Uterus (tissue), 4 donors: Measurements from ENCODE around the gene NTRK3. TPM values are rescaled to one million over a fixed set of nuclear protein-coding genes. Genes with fewer than 3 reads are reported as not detected.

Experiments used
- DNase-seq, 2 donors: peaks; one replicate each; pipeline ENCODE4 v3.0.0-alpha.2; 2019 to 2020
- H3K27ac ChIP-seq, 2 donors: fragments of 200-600 bp; sonication (generic); 1 replicate in 1 of 2; 2 replicates in 1 of 2; pipeline ENCODE4 v1.5.1; 2016 to 2018
- H3K27me3 ChIP-seq, 2 donors: fragments of 200-600 bp; sonication (generic); one replicate each; pipeline ENCODE4 v1.5.1; 2018 to 2019; ENCODE audit warnings: control low read depth in 1 of 2
- H3K36me3 ChIP-seq, 2 donors: fragments of 200-600 bp; sonication (generic); one replicate each; pipeline ENCODE4 v1.5.1; 2019; ENCODE audit warnings: control low read depth in 1 of 2
- H3K4me1 ChIP-seq, 2 donors: fragments of 200-600 bp; sonication (generic); one replicate each; pipeline ENCODE4 v1.5.1; 2018 to 2019; ENCODE audit warnings: control low read depth in 1 of 2
- H3K4me3 ChIP-seq, 2 donors: fragments of 200-600 bp; sonication (generic); 1 replicate in 1 of 2; 2 replicates in 1 of 2; pipeline ENCODE4 v1.5.1; 2018 to 2019; ENCODE audit warnings: mild to moderate bottlenecking in 1 of 2
- H3K9me3 ChIP-seq, 2 donors: fragments of 200-600 bp; sonication (generic); one replicate each; pipeline ENCODE4 v1.5.1; 2019; ENCODE audit warnings: control low read depth in 1 of 2
- CTCF ChIP-seq, 4 experiments: fragments of 200-600 bp in 2 of 4; fragments of 450-650 bp in 2 of 4; sonication (generic) in 2 of 4; IDR thresholded peaks; one replicate each; pipeline ENCODE4 v1.5.1; 2016 to 2019; ENCODE audit warnings: antibody characterized with exemption in 4 of 4, mild to moderate bottlenecking in 2 of 4, moderate library complexity in 1 of 4
- POLR2A ChIP-seq, 2 donors: fragments of 450-650 bp; IDR thresholded peaks; one replicate each; pipeline ENCODE4 v1.6.1; 2016; ENCODE audit warnings: antibody characterized with exemption in 2 of 2, mild to moderate bottlenecking in 1 of 2, moderate library complexity in 1 of 2
- intact Hi-C: fragments of 100-400 bp; cut with DNase I; formaldehyde crosslinking; loops from one replicate; pipeline ENCODE4 v1.15.1; 2023; ENCODE audit warnings: low total_unique reads
- total RNA-seq, 4 donors: library from RNA; depleted of rRNA in 3 of 4; stranded (reverse); fragments of >200 nt in 3 of 4; gene quantifications; one replicate each; pipeline versions ENCODE4 v1.1.0 to v1.2.4, GENCODE V29; 2014 to 2023
- donor health status: DM: yes; HTN: yes; CAD: no.

Gene NTRK3
- total RNA-seq, 4 donors from 2014 or later = 6.9 to 47.0 (median 32.5) TPM

GRCh38 chr15:88284318-88284998 lies 27.9 kb upstream of the NTRK3 start:
- no peaks in the 10 kb centered on the region for H3K27me3 ChIP-seq
- DNase-seq = no peak

GRCh38 chr15:88282614-88283013 lies 26.1 kb upstream of the NTRK3 start:
- no peak overlapping the region for H3K27ac ChIP-seq
- intact Hi-C loops = no loop called here
- H3K9me3 ChIP-seq = no peaks in the 10 kb centered on the region
- no peak overlapping the region for H3K4me3 ChIP-seq
- no peaks in the 10 kb centered on the region for H3K36me3 ChIP-seq
- TF ChIP-seq POLR2A (IDR thresholded peaks at IDR 0.05) (no peak), CTCF (IDR thresholded peaks at IDR 0.05) (no peak)
- H3K4me1 ChIP-seq = no peaks in the 10 kb centered on the region
- H3K27me3 ChIP-seq = no peaks in the 10 kb centered on the region
- no peak for DNase-seq

More at GRCh38 chr15:88284318-88284998, 27.9 kb upstream of the NTRK3 start:
- Histone ChIP-seq H3K4me3 (no peak overlapping the region), H3K4me1 (no peaks in the 10 kb centered on the region), H3K27ac (no peak overlapping the region), H3K9me3 (no peaks in the 10 kb centered on the region), H3K36me3 (no peaks in the 10 kb centered on the region)
- TF ChIP-seq POLR2A (IDR thresholded peaks at IDR 0.05) = no peak
- TF ChIP-seq CTCF (IDR thresholded peaks at IDR 0.05) = no peak
- intact Hi-C loops = no loop called here

GRCh38 chr15:88276821-88277410 lies 20.4 kb upstream of the NTRK3 start:
- Histone ChIP-seq H3K9me3 (no peaks in the 10 kb centered on the region), H3K4me3 (no peak overlapping the region), H3K4me1 (no peaks in the 10 kb centered on the region), H3K27ac (no peak overlapping the region), H3K36me3 (no peaks in the 10 kb centered on the region), H3K27me3 (no peaks in the 10 kb centered on the region)
- no peak for TF ChIP-seq POLR2A (IDR thresholded peaks at IDR 0.05)
- no peak for TF ChIP-seq CTCF (IDR thresholded peaks at IDR 0.05)
- no peak for DNase-seq
- intact Hi-C loops = no loop called here

- intact Hi-C loops = no loop called here
- TF ChIP-seq POLR2A (IDR thresholded peaks at IDR 0.05) (no peak), CTCF (IDR thresholded peaks at IDR 0.05) (no peak)
Measured at GRCh38 chr15:88275804-88276203, 19.3 kb upstream of the NTRK3 start.

More at GRCh38 chr15:88275804-88276203, 19.3 kb upstream of the NTRK3 start:
- Histone ChIP-seq H3K27me3 (no peaks in the 10 kb centered on the region), H3K9me3 (no peaks in the 10 kb centered on the region), H3K27ac (no peak overlapping the region), H3K4me1 (no peaks in the 10 kb centered on the region), H3K36me3 (no peaks in the 10 kb centered on the region), H3K4me3 (no peak overlapping the region)
- no peak for DNase-seq
